ENCODE measurements around the gene KIF22.

- TF ChIP-seq FOXM1 (IDR thresholded peaks at IDR 0.05; ENCODE audit: borderline replicate concordance) (no peak), ELF4 (IDR thresholded peaks at IDR 0.05) (no peak), SUZ12 (IDR thresholded peaks at IDR 0.05) (no peak), FOXA1 (IDR thresholded peaks at IDR 0.05) (no peak), ZNF384 (IDR thresholded peaks at IDR 0.05) (no peak), CTBP1 (IDR thresholded peaks at IDR 0.05; ENCODE audit: borderline replicate concordance) (no peak), HDGF (IDR thresholded peaks at IDR 0.05; ENCODE audit: borderline replicate concordance) (no peak), NFRKB (IDR thresholded peaks at IDR 0.05) (no peak), ARNT (IDR thresholded peaks at IDR 0.05) (no peak)
Measured at GRCh38 chr16:29836623-29837022, 46.1 kb downstream of the KIF22 start.
